Nephron (organoid): Measurements from ENCODE around the gene ZMIZ1.

ENCODE experiments used
- H3K27ac Mint-ChIP-seq, 3 experiments: 2 replicates each; pipeline ENCODE4 v1.8.0; 2020; ENCODE audit warnings: mixed read lengths in 3 of 3, mild to moderate bottlenecking in 2 of 3, moderate library complexity in 1 of 3
- H3K27me3 Mint-ChIP-seq: 2 replicates; pipeline ENCODE4 v1.8.0; 2021; ENCODE audit warnings: low read depth, mild to moderate bottlenecking, moderate library complexity, mixed read lengths
- H3K36me3 Mint-ChIP-seq: 2 replicates; pipeline ENCODE4 v1.8.0; 2020; ENCODE audit warnings: low read depth, mixed read lengths
- H3K4me1 Mint-ChIP-seq: 2 replicates; pipeline ENCODE4 v1.8.0; 2020; ENCODE audit warnings: mixed read lengths
- H3K4me3 Mint-ChIP-seq, 3 experiments: 2 replicates each; pipeline ENCODE4 v1.8.0; 2020; ENCODE audit warnings: mild to moderate bottlenecking in 3 of 3, mixed read lengths in 3 of 3, moderate library complexity in 2 of 3
- H3K9me3 Mint-ChIP-seq: 2 replicates; pipeline ENCODE4 v1.8.0; 2020; ENCODE audit warnings: mixed read lengths
- TF ChIP-seq, protein P1 (sequence below), 3 experiments: fragments of 200-600 bp; sonication (generic); IDR thresholded peaks; one replicate each; pipeline ENCODE4 v1.5.0; 2021; ENCODE audit warnings: antibody characterized with exemption in 3 of 3; ENCODE audit not compliant: unreplicated experiment in 3 of 3

The ZMIZ1 gene

DNA sequence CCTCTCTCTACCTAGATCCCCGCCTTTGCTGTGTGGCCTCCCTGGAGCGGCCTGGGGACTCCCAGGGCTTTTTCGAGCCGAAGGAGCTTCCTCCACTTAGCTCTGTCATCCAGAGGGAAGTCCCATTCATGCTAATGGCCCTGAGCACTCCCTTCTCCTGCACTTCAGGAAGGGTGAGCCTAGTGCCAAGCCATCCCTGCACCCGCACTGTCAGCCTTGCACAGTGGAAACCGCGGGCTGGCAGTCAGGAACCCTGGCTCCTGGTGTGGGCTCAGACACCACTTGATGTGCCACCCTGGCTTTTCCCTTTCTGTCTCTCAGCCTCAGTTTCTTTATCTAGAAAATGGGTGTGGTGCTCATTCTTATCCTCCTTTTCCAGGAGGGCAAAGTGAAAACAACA lies 131.6 kb downstream of the ZMIZ1 start:
- H3K27me3 Mint-ChIP-seq: no peaks in the 10 kb centered on the region
- no peak overlapping the region for H3K27ac Mint-ChIP-seq
- H3K4me3 Mint-ChIP-seq: no peak overlapping the region
- TF ChIP-seq, protein P1, sequence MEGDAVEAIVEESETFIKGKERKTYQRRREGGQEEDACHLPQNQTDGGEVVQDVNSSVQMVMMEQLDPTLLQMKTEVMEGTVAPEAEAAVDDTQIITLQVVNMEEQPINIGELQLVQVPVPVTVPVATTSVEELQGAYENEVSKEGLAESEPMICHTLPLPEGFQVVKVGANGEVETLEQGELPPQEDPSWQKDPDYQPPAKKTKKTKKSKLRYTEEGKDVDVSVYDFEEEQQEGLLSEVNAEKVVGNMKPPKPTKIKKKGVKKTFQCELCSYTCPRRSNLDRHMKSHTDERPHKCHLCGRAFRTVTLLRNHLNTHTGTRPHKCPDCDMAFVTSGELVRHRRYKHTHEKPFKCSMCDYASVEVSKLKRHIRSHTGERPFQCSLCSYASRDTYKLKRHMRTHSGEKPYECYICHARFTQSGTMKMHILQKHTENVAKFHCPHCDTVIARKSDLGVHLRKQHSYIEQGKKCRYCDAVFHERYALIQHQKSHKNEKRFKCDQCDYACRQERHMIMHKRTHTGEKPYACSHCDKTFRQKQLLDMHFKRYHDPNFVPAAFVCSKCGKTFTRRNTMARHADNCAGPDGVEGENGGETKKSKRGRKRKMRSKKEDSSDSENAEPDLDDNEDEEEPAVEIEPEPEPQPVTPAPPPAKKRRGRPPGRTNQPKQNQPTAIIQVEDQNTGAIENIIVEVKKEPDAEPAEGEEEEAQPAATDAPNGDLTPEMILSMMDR (IDR thresholded peaks at IDR 0.05; ENCODE audit: unreplicated experiment in 3 of 3): no peak
- H3K4me1 Mint-ChIP-seq: peaks cover 34% of the 10 kb centered on the region
- peaks cover 29% of the 10 kb centered on the region for H3K36me3 Mint-ChIP-seq
- no peaks in the 10 kb centered on the region for H3K9me3 Mint-ChIP-seq

- H3K27ac Mint-ChIP-seq: no peak overlapping the region
- TF ChIP-seq, protein P1 (IDR thresholded peaks at IDR 0.05; ENCODE audit: unreplicated experiment in 3 of 3): no peak
- no peak overlapping the region for H3K4me3 Mint-ChIP-seq
- no peaks in the 10 kb centered on the region for H3K27me3 Mint-ChIP-seq
- H3K9me3 Mint-ChIP-seq: no peaks in the 10 kb centered on the region
- H3K4me1 Mint-ChIP-seq: peaks cover 28% of the 10 kb centered on the region
- peaks cover 33% of the 10 kb centered on the region for H3K36me3 Mint-ChIP-seq
Observed at GRCh38 chr10:79201706-79202105, 132.9 kb downstream of the ZMIZ1 start.

GRCh38 chr10:79202188-79203013 lies 133.6 kb downstream of the ZMIZ1 start:
- Mint-ChIP-seq H3K4me1 (peaks cover 30% of the 10 kb centered on the region), H3K9me3 (no peaks in the 10 kb centered on the region), H3K4me3 (no peak overlapping the region), H3K27ac (peak overlapping the region in 2 of 3 experiments; percentile 50 to 79), H3K27me3 (no peaks in the 10 kb centered on the region), H3K36me3 (peaks cover 40% of the 10 kb centered on the region)
- TF ChIP-seq, protein P1 (IDR thresholded peaks at IDR 0.05; ENCODE audit: unreplicated experiment in 3 of 3): peak; percentile 44 to 59 (median 56)

DNA sequence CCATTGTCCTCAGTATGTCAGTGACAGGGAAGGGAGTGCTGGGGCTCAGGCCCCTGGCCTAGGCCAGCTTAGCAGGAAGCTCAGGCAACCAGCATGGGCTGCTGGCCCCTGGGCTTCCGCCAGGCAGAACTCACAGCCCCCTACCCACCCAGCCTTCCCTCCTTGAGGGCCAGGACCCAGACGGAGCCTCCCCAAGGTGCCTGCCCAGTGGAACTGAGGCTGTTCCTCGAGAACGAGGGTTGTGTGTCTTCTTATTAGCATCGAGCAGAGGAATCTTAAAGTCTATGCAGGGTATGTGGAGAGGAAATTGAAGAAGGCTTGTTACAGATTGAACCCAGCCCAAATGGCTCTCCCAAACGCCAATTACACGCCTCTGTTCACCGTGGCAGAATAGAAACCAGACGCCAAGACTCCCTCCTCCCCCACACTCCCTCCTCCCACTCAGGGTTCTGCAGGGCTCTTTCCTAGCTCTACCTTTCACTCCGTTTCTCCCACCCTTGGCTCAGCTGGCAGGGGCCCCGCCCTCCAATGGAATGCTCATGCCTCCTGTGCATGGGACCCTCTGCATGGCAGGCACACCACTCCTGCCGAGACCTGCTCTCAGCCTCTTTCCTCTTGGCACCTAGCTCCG lies 134.4 kb downstream of the ZMIZ1 start:
- TF ChIP-seq, protein P1 (IDR thresholded peaks at IDR 0.05; ENCODE audit: unreplicated experiment in 3 of 3): no peak
- H3K4me1 Mint-ChIP-seq: peaks cover 30% of the 10 kb centered on the region
- no peak overlapping the region for H3K4me3 Mint-ChIP-seq
- H3K27ac Mint-ChIP-seq: peak overlapping the region; percentile 50 to 79 (median 61)
- H3K36me3 Mint-ChIP-seq: peaks cover 40% of the 10 kb centered on the region
- H3K9me3 Mint-ChIP-seq: no peaks in the 10 kb centered on the region
- no peaks in the 10 kb centered on the region for H3K27me3 Mint-ChIP-seq

DNA sequence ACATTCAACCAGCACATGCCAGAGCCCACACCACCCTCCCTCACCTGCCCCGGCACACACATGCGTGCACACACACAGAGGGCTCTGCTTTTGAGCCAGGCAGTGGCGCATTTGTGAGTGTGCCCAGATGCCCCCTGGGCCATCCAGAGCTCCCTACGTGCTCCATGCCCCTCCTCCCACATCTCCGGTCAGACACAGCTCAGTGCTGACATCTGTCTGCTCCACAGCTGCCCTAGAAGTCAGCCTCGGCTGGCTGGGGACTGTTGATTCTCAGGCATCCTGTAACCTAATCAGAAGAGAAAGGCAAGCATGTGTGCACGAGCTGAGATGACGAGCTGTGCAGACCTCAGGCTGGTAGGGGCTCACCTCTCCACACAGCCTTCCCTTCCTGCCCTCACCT lies 135.1 kb downstream of the ZMIZ1 start:
- H3K4me3 Mint-ChIP-seq: no peak overlapping the region
- TF ChIP-seq, protein P1 (IDR thresholded peaks at IDR 0.05; ENCODE audit: unreplicated experiment in 3 of 3): no peak
- peaks cover 30% of the 10 kb centered on the region for H3K4me1 Mint-ChIP-seq
- no peaks in the 10 kb centered on the region for H3K27me3 Mint-ChIP-seq
- H3K9me3 Mint-ChIP-seq: no peaks in the 10 kb centered on the region
- peak overlapping the region; percentile 50 to 79 (median 61) for H3K27ac Mint-ChIP-seq
- H3K36me3 Mint-ChIP-seq: peaks cover 47% of the 10 kb centered on the region
